Esophagus squamous epithelium (tissue), 4 donors: ENCODE data around the gene LPP.

Source experiments
- POLR2A ChIP-seq, 4 donors: fragments of 450-650 bp; IDR thresholded peaks; one replicate each; pipeline ENCODE4 v1.6.1; 2017; ENCODE audit warnings: antibody characterized with exemption in 4 of 4, mild to moderate bottlenecking in 4 of 4, moderate library complexity in 3 of 4
- TF ChIP-seq, protein P1 (sequence below), 6 experiments: fragments of 450-650 bp in 4 of 6; fragments of 200-600 bp in 2 of 6; sonication (generic) in 2 of 6; IDR thresholded peaks; one replicate each; pipeline ENCODE4 v1.5.1; 2016 to 2019; ENCODE audit warnings: antibody characterized with exemption in 6 of 6, mild to moderate bottlenecking in 4 of 6, moderate library complexity in 4 of 6

DNA sequence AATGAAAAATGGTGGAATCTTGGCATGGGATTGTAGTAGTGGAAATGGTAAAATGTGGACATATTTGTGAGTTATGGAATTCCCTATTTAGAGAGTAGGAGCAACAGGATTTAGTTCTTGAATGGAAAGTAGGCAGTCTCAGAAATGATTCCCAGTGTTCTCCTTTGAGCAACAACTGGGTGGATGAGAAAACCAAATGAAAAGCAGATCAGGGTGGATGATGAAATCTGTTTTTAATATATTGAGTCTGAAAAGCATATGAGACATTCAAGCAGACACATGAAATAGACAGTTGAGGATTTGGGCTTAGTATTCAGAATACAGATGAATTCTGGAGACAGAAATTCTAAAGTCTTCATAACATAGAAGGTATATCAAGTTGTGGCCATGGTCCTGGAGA is 451.3 kb downstream of the LPP start:
- TF ChIP-seq, protein P1, sequence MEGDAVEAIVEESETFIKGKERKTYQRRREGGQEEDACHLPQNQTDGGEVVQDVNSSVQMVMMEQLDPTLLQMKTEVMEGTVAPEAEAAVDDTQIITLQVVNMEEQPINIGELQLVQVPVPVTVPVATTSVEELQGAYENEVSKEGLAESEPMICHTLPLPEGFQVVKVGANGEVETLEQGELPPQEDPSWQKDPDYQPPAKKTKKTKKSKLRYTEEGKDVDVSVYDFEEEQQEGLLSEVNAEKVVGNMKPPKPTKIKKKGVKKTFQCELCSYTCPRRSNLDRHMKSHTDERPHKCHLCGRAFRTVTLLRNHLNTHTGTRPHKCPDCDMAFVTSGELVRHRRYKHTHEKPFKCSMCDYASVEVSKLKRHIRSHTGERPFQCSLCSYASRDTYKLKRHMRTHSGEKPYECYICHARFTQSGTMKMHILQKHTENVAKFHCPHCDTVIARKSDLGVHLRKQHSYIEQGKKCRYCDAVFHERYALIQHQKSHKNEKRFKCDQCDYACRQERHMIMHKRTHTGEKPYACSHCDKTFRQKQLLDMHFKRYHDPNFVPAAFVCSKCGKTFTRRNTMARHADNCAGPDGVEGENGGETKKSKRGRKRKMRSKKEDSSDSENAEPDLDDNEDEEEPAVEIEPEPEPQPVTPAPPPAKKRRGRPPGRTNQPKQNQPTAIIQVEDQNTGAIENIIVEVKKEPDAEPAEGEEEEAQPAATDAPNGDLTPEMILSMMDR (IDR thresholded peaks at IDR 0.05), result no peak
- no peak for TF ChIP-seq POLR2A (IDR thresholded peaks at IDR 0.05)
